Measurements from ENCODE around the gene SCLY.
"Not testable (repeated sequence)": the region's sequence is repeated elsewhere in the genome, so short reads cannot be mapped to it uniquely, and the experiment has no call there.

Gene SCLY

DNA sequence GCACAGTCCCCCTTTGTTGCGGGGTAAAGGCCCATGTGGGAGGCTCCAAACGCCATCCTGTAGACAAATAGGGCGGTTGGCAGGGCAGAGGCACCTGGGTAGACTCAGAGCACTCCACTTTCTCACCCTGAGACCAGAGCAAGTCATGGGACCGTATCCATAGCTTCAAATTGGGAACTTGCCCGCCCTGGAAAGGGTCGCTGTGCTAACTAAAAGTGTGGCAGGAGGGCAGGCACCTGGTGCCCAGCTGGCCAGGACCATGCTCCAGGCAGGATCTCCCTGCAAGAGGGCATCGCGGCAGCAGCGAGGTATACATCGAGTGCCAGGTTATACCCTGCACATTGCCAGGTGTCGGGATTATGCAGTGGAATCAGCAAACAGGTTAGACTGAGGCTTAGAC lies 20.8 kb upstream of the SCLY start:
- peaks cover 12% of the 10 kb centered on the region; the same call in 1 of the 2 replicates for H3K36me3 ChIP-seq (ENCODE audit: insufficient read depth, low read length)
- H3K27me3 ChIP-seq (ENCODE audit: insufficient read depth, low read length) = no peaks in the 10 kb centered on the region
- no peak overlapping the region for H3K27ac ChIP-seq (ENCODE audit: low read depth, low read length)
- no peaks in the 10 kb centered on the region for H3K79me2 ChIP-seq (ENCODE audit: control insufficient read depth, insufficient read depth, low read length, unreplicated experiment)
- no peak overlapping the region for H3K4me3 ChIP-seq (ENCODE audit: low read depth, low read length)
- H3K4me1 ChIP-seq (ENCODE audit: control insufficient read depth, insufficient read depth, low read length, unreplicated experiment) = peaks cover 10% of the 10 kb centered on the region
- H2AFZ ChIP-seq (ENCODE audit: low read length, unreplicated experiment) = no peak overlapping the region

DNA sequence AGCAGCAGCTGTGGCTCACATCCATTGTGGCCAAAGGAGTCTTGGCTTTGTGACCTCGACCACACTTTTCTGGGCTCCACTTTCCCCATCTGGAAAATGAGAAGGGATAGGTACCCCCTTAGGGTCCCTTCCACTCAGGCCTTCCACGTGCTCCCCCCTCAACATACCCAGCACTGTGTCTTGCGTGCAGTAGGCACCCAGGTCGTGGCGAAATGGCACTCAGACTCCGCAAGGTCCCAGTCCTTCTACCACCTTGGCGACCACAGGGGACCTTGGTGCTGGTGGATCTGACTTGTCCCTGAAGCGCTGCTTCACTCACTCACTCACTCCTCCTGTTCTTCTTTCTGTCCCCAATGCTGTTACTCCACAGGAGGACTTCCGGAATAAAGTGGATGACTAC lies 19.9 kb upstream of the SCLY start:
- Histone ChIP-seq H3K4me1 (ENCODE audit: control insufficient read depth, insufficient read depth, low read length, unreplicated experiment) (peaks cover 10% of the 10 kb centered on the region), H3K4me3 (ENCODE audit: low read depth, low read length) (no peak overlapping the region), H3K27me3 (ENCODE audit: insufficient read depth, low read length) (no peaks in the 10 kb centered on the region), H3K36me3 (ENCODE audit: insufficient read depth, low read length) (peaks cover 12% of the 10 kb centered on the region; the same call in 1 of the 2 replicates), H3K27ac (ENCODE audit: low read depth, low read length) (no peak overlapping the region), H3K79me2 (ENCODE audit: control insufficient read depth, insufficient read depth, low read length, unreplicated experiment) (no peaks in the 10 kb centered on the region), H2AFZ (ENCODE audit: low read length, unreplicated experiment) (no peak overlapping the region)

DNA sequence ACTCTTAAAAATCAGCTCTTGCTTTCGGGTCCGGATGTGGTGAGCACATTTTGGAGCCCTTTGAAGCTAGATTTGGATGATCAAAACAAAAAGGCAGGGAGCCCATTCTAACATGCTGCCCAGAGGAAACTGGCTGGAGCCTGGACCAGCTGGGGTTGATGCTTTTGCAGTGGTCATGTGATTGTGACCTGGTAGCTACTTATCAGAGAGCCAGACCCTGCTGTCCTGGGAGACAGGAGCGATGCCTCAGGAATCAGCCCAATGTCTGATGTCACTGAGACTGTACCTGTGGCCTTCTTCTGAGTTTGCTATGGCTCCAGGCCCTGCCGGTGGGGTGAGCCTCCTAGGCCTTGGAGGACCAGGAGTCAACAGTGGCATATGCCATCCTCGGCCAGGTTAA lies 18.7 kb upstream of the SCLY start:
- no peak overlapping the region for H3K4me3 ChIP-seq (ENCODE audit: low read depth, low read length)
- no peaks in the 10 kb centered on the region for H3K27me3 ChIP-seq (ENCODE audit: insufficient read depth, low read length)
- H3K36me3 ChIP-seq (ENCODE audit: insufficient read depth, low read length) = peaks cover 11% of the 10 kb centered on the region; the same call in 1 of the 2 replicates
- H3K27ac ChIP-seq (ENCODE audit: low read depth, low read length) = no peak overlapping the region
- peaks cover 10% of the 10 kb centered on the region for H3K4me1 ChIP-seq (ENCODE audit: control insufficient read depth, insufficient read depth, low read length, unreplicated experiment)
- H2AFZ ChIP-seq (ENCODE audit: low read length, unreplicated experiment) = no peak overlapping the region
- no peaks in the 10 kb centered on the region for H3K79me2 ChIP-seq (ENCODE audit: control insufficient read depth, insufficient read depth, low read length, unreplicated experiment)

DNA sequence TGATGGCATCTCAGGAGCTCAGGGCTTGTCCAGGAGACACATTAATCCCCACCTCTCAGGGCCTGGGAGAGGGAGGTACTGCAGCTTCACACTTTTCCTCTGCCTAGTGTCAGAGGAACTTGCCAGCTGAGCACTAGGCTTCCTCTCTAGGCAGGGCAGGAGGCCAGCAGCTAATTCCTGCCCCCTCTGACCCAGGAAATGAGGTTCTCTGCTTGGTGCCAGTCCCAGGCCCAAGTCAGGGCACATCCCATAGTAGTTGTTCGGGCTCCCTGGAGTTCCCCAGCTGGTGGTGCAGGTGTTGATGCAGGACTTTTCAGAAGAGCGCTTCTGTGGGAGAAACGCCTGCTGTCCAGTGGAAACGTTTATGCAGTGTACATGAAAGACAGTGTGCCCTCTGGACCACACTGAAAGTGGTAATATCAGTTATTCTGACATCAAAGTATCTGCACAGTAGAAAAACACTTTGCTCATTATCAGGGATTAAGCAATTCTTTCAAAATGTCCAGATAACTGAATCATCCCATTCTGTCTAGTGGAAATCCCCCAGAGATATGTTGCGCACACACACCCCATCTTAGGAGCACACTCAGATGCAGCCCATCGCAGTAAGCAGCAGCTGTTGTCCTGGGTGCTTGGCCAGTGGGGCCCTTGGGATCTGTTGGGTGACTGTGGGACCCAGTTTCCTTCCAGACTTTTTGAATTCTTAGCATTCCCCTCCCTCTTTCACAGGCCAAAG lies 17.8 kb upstream of the SCLY start:
- H3K27me3 ChIP-seq (ENCODE audit: insufficient read depth, low read length) = no peaks in the 10 kb centered on the region
- H3K36me3 ChIP-seq (ENCODE audit: insufficient read depth, low read length) = peaks cover 9% of the 10 kb centered on the region; the same call in 1 of the 2 replicates
- no peaks in the 10 kb centered on the region for H3K79me2 ChIP-seq (ENCODE audit: control insufficient read depth, insufficient read depth, low read length, unreplicated experiment)
- H3K4me1 ChIP-seq (ENCODE audit: control insufficient read depth, insufficient read depth, low read length, unreplicated experiment) = peaks cover 10% of the 10 kb centered on the region
- no peak overlapping the region for H2AFZ ChIP-seq (ENCODE audit: low read length, unreplicated experiment)
- no peak overlapping the region for H3K4me3 ChIP-seq (ENCODE audit: low read depth, low read length)
- H3K27ac ChIP-seq (ENCODE audit: low read depth, low read length) = no peak overlapping the region; the same call in 1 of the 2 replicates

DNA sequence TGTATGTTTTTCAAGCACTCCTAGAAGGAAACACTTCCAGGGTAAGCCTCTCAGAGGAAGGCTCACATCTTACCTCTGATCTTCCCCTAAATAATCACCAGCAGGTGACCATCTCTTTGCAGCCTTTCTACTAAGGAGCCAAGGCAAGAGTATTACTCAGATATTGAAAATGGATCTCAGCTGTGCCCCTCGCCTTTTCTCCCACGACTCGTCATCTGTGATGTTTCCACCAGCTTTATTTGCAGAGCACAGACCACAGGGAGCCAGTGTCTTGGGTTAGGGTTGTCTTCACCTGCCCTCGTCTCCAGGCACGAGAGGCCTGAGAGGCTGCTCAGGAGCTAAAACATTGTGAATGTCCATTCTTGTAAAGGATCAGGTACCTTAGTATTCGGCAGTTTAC lies 16.9 kb upstream of the SCLY start:
- no peak overlapping the region for H3K4me3 ChIP-seq (ENCODE audit: low read depth, low read length)
- H3K4me1 ChIP-seq (ENCODE audit: control insufficient read depth, insufficient read depth, low read length, unreplicated experiment) = peaks cover 10% of the 10 kb centered on the region
- no peaks in the 10 kb centered on the region for H3K79me2 ChIP-seq (ENCODE audit: control insufficient read depth, insufficient read depth, low read length, unreplicated experiment)
- H3K36me3 ChIP-seq (ENCODE audit: insufficient read depth, low read length) = peaks cover 9% of the 10 kb centered on the region
- H3K27ac ChIP-seq (ENCODE audit: low read depth, low read length) = no peak overlapping the region
- H2AFZ ChIP-seq (ENCODE audit: low read length, unreplicated experiment) = no peak overlapping the region
- no peaks in the 10 kb centered on the region for H3K27me3 ChIP-seq (ENCODE audit: insufficient read depth, low read length)

DNA sequence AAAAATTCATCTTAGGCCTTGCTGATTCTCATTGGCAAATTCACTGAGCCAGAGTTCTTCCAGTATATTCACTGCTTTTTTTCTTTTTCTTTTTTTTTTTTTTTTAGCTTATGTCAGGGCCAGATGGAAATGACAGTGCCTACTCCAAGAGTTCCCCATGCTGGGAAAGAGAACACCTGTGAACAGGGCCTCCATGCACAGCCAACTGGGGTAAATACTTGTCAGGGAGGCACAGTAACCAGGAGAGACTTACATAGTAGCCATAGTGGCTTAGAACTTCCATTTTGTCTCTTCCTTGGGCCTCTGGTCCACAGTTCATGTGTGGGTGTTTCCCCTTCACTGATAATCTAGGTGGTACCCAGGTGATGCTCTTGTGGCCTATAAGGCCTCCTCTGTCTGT lies 15.2 kb upstream of the SCLY start:
- Histone ChIP-seq H3K27me3 (ENCODE audit: insufficient read depth, low read length) (no peaks in the 10 kb centered on the region), H3K27ac (ENCODE audit: low read depth, low read length) (no peak overlapping the region), H2AFZ (ENCODE audit: low read length, unreplicated experiment) (no peak overlapping the region), H3K4me3 (ENCODE audit: low read depth, low read length) (no peak overlapping the region), H3K36me3 (ENCODE audit: insufficient read depth, low read length) (peaks cover 8% of the 10 kb centered on the region), H3K4me1 (ENCODE audit: control insufficient read depth, insufficient read depth, low read length, unreplicated experiment) (peaks cover 10% of the 10 kb centered on the region), H3K79me2 (ENCODE audit: control insufficient read depth, insufficient read depth, low read length, unreplicated experiment) (no peaks in the 10 kb centered on the region)

DNA sequence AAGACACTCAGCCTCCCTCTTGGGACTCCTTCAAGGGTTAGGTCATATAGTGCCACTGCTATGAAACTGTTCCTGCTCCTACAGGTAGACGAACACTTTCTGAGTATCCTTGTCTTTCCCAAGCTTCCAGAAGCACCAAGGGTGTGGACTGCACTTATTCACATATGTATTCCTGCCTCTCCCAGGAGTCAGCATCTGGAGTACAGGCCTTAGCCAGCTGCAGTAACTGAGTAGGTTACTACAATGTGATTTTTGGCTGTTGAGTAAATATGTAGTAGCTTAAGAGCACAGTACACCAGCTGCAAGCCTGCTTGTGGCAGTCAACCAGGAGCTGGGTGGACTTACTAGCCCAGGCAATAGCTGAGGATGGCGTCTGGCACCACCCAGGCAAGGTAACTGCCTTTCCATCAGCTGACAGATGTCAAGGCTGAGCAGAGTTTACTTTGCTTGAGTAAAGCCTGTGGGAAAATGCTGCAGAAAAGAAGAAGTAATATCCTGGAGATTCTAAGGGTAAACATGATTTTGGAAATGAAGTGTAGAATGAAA lies 14.0 kb upstream of the SCLY start:
- no peaks in the 10 kb centered on the region; the same call in 1 of the 2 replicates for H3K36me3 ChIP-seq (ENCODE audit: insufficient read depth, low read length)
- H2AFZ ChIP-seq (ENCODE audit: low read length, unreplicated experiment) = no peak overlapping the region
- H3K27ac ChIP-seq (ENCODE audit: low read depth, low read length) = no peak overlapping the region
- H3K79me2 ChIP-seq (ENCODE audit: control insufficient read depth, insufficient read depth, low read length, unreplicated experiment) = no peaks in the 10 kb centered on the region
- H3K4me3 ChIP-seq (ENCODE audit: low read depth, low read length) = no peak overlapping the region
- no peaks in the 10 kb centered on the region for H3K27me3 ChIP-seq (ENCODE audit: insufficient read depth, low read length)
- H3K4me1 ChIP-seq (ENCODE audit: control insufficient read depth, insufficient read depth, low read length, unreplicated experiment) = peaks cover 10% of the 10 kb centered on the region

DNA sequence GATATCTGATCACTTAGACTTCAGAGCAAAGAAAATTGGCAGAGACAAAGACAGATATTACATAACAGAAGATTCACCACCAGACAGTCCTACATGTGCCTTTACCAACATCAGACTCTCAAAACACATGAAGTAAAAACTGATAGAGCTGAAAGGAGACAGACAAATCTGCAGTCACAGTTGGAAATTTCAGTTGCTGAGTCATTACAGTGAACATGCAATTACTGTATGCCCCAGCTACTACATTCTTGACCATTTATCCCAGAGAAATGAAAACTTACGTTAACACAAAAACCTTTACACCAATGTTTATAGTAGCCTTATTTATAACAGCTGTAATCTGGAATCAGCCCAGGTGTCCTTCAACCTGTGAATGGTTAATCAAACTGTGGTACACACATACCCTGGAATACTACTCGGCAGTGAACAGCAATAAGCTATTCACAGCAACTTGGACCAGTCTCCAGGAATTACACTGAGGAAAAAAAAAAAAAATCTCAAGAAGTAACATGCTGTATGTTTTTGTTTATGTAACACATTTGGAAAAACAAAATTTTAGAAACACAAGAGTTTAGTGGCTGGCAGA lies 7.5 kb upstream of the SCLY start:
- Histone ChIP-seq H3K79me2 (ENCODE audit: control insufficient read depth, insufficient read depth, low read length, unreplicated experiment) (no peaks in the 10 kb centered on the region), H3K4me1 (ENCODE audit: control insufficient read depth, insufficient read depth, low read length, unreplicated experiment) (no peaks in the 10 kb centered on the region), H3K27me3 (ENCODE audit: insufficient read depth, low read length) (no peaks in the 10 kb centered on the region), H2AFZ (ENCODE audit: low read length, unreplicated experiment) (no peak overlapping the region), H3K4me3 (ENCODE audit: low read depth, low read length) (no peak overlapping the region), H3K27ac (ENCODE audit: low read depth, low read length) (no peak overlapping the region), H3K36me3 (ENCODE audit: insufficient read depth, low read length) (no peaks in the 10 kb centered on the region; the same call in 1 of the 2 replicates)

DNA sequence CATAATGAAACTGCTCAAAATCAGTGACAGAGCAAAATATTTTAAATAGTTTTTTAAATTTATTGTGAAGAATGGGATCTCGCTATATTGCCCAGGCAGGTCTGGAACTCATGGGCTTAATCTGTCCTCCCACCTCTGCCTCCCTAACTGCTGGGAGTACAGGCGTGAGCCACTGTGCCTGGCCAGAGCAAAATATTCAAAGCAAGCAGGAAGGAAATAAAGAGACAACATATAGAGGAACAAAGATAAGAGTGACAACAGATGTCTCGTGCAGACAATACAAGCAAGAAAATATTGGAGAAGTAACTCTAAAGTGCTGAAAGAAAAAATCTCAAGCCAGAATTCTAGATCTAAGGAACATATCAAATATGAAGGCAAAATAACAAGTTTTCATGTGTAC lies 5.0 kb upstream of the SCLY start:
- Histone ChIP-seq H3K4me3 (ENCODE audit: low read depth, low read length) (no peak overlapping the region), H3K4me1 (ENCODE audit: control insufficient read depth, insufficient read depth, low read length, unreplicated experiment) (peaks cover 7% of the 10 kb centered on the region), H2AFZ (ENCODE audit: low read length, unreplicated experiment) (no peak overlapping the region), H3K27me3 (ENCODE audit: insufficient read depth, low read length) (no peaks in the 10 kb centered on the region), H3K79me2 (ENCODE audit: control insufficient read depth, insufficient read depth, low read length, unreplicated experiment) (peaks cover 9% of the 10 kb centered on the region), H3K27ac (ENCODE audit: low read depth, low read length) (no peak overlapping the region), H3K36me3 (ENCODE audit: insufficient read depth, low read length) (no peaks in the 10 kb centered on the region)

DNA sequence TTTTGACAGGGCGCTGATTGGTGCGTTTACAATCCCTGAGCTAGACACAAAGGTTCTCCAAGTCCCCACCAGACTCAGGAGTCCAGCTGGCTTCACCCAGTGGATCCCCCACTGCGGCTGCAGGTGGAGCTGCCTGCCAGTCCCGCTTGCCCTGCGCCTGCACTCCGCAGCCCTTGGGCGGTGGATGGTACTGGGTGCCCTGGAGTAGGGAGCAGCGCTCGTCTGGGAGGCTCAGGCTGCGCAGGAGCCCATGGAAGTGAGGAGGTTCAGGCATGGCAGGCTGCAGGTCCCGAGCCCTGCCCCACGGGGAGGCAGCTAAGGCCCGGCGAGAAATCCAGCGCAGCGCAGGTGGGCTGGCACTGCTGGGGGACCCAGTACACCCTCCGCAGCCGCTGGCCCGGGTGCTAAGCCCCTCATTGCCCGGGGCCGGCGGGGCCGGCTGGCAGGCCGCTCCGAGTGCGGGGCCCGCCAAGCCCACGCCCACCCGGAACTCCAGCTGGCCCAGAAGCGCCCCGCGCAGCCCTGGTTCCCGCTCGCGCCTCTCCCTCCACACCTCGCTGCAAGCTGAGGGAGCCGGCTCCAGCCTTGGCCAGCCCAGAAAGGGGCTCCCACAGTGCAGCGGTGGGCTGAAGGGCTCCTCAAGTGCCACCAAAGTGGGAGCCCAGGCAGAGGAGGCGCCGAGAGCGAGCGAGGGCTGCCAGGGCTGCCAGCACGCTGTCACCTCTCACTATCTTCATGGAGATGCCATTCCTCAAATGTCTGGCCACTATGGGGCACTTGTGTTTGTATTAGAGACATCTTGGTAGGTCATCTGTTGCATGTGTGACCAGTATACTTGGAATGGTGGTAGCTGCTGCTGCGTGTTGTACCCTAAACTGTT lies 2.9 kb upstream of the SCLY start:
- H3K4me1 ChIP-seq (ENCODE audit: control insufficient read depth, insufficient read depth, low read length, unreplicated experiment); H2AFZ ChIP-seq (ENCODE audit: low read length, unreplicated experiment); H3K27me3 ChIP-seq (ENCODE audit: insufficient read depth, low read length); H3K4me3 ChIP-seq (ENCODE audit: low read depth, low read length); H3K36me3 ChIP-seq (ENCODE audit: insufficient read depth, low read length); H3K27ac ChIP-seq (ENCODE audit: low read depth, low read length): not testable (repeated sequence)
- peaks cover 20% of the 10 kb centered on the region for H3K79me2 ChIP-seq (ENCODE audit: control insufficient read depth, insufficient read depth, low read length, unreplicated experiment)
